Esophagus muscularis mucosa (tissue), 3 donors: ENCODE results near the gene AQP7.

Experiments used
- CTCF ChIP-seq, 3 experiments: fragments of 200-600 bp in 2 of 3; fragments of 450-650 bp in 1 of 3; sonication (generic) in 2 of 3; IDR thresholded peaks; one replicate each; pipeline ENCODE4 v1.5.1; 2017 to 2019; ENCODE audit warnings: antibody characterized with exemption in 3 of 3, mild to moderate bottlenecking in 2 of 3, moderate library complexity in 1 of 3
- POLR2A ChIP-seq: fragments of 450-650 bp; IDR thresholded peaks from one replicate; pipeline ENCODE4 v1.6.1; 2017; ENCODE audit warnings: antibody characterized with exemption, moderate library complexity, mild to moderate bottlenecking, low read depth
- POLR2AphosphoS5 ChIP-seq, 2 donors: sonication (generic); formaldehyde crosslinking; IDR thresholded peaks; one replicate each; pipeline ENCODE4 v1.6.1; 2017; ENCODE audit warnings: antibody characterized with exemption in 2 of 2

DNA sequence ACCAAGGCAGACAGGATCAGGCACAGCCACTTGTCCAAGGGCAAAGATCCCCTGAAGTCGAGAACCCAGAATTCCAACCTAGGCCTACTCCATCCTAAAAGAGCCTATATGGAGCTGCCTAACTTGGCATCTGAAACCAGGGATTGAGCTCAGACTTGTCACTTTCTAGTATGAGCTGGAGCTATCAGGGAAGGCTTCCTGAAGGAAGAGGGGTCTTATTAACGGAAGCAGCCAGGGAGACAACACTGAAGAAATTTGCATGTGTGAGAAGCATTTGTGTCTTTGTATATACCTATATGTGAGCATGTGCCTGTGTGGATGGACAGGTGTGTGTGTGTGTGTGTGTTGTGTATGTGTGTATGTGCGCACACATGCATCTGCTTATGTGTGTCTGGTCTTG is 4.7 kb upstream of the AQP7 start:
- TF ChIP-seq POLR2AphosphoS5 (IDR thresholded peaks at IDR 0.05): no peak
- TF ChIP-seq CTCF (IDR thresholded peaks at IDR 0.05): no peak
- no peak for TF ChIP-seq POLR2A
